ENCODE measurements around the gene NF2. TPM values are rescaled to one million over a fixed set of nuclear protein-coding genes. Genes with fewer than 3 reads are reported as not detected.

NF2 gene
- total RNA-seq, 1 donor = 240 TPM

DNA sequence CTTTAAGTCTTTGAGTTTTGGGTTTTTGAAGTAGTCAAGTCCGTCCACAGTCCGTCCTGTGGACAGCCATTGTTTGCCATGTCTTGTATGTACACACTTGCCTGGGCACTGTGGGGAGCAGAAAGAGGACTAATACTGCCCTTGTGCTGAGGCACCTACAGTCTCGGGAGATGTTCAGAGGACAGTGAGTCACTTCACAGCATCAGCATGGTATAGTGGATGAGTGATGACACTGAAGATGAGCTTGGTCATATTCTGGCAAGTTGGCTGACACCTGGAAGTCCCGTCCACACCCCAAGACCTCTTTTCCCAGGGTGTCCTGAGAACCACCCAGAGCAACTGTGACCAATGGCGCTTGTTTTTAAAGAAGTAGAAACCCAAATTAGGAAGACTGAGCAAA, 29.2 kb downstream of the NF2 start:
- TF ChIP-seq, protein P1, sequence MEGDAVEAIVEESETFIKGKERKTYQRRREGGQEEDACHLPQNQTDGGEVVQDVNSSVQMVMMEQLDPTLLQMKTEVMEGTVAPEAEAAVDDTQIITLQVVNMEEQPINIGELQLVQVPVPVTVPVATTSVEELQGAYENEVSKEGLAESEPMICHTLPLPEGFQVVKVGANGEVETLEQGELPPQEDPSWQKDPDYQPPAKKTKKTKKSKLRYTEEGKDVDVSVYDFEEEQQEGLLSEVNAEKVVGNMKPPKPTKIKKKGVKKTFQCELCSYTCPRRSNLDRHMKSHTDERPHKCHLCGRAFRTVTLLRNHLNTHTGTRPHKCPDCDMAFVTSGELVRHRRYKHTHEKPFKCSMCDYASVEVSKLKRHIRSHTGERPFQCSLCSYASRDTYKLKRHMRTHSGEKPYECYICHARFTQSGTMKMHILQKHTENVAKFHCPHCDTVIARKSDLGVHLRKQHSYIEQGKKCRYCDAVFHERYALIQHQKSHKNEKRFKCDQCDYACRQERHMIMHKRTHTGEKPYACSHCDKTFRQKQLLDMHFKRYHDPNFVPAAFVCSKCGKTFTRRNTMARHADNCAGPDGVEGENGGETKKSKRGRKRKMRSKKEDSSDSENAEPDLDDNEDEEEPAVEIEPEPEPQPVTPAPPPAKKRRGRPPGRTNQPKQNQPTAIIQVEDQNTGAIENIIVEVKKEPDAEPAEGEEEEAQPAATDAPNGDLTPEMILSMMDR (IDR thresholded peaks at IDR 0.05; ENCODE audit: insufficient read depth, low read depth, low read length) = no peak
- H3K4me3 ChIP-seq (ENCODE audit: low read depth, low read length) = no peak overlapping the region
- DNase-seq (ENCODE audit: low read depth) = no peak

DNA sequence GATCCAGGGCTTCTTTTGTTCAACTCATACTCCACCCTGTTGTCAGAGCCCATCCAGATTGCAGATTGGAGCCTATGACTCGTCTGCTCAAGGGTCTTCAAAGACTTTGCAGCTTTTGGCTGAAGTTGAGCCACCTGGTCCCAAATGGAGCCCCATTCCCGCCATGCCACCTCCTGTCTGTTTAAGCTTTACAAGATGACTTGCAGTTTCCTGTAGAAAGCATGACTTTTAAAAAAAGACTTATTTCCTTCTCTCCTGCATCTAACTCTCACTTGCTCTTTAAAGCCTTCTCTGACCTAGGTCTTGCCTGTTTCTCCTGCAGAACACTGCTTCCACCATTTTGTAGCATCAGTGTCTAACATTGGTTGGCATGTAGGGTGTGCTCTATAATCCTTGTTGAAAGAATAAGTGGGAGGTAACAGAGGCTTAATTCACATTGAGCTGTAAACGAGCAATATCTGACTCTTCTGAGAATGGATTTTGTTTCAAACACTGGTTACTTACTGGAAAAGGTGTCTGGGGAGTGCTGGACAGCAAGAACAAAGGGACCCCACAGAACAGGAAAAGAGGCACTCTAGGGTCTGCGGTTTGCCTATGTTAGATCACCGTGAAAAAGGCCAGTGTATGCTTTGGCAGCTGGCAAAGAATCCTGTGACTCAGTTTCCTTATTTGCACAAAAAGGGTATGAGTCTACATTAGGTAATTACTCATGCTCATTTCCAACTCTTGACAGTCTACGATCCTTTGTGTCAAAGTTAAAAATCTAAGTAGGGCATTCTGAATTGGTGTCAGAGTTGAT, 30.3 kb downstream of the NF2 start:
- TF ChIP-seq, protein P1 (IDR thresholded peaks at IDR 0.05; ENCODE audit: insufficient read depth, low read depth, low read length) = no peak
- H3K4me3 ChIP-seq (ENCODE audit: low read depth, low read length) = no peak overlapping the region
- DNase-seq (ENCODE audit: low read depth) = no peak

DNA sequence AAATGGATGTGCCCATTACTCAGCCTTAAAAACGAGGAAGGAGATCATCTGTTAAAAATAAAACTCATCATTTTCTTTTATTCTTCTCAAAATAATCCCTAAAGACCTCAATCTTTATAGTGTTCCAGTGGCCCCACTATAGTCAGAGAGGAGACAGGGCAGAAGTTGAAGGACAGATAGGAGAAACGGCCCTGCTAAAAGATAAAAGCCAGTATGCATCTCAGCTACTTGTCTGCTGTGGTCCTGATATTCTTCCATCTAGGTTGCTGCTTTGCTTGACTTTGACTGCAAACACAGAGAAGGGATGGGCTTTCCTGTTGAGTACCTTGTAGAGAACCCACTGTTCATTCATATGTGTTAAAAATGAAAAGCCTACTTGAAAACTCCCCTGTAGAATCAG, 31.4 kb downstream of the NF2 start:
- DNase-seq (ENCODE audit: low read depth) = no peak

DNA sequence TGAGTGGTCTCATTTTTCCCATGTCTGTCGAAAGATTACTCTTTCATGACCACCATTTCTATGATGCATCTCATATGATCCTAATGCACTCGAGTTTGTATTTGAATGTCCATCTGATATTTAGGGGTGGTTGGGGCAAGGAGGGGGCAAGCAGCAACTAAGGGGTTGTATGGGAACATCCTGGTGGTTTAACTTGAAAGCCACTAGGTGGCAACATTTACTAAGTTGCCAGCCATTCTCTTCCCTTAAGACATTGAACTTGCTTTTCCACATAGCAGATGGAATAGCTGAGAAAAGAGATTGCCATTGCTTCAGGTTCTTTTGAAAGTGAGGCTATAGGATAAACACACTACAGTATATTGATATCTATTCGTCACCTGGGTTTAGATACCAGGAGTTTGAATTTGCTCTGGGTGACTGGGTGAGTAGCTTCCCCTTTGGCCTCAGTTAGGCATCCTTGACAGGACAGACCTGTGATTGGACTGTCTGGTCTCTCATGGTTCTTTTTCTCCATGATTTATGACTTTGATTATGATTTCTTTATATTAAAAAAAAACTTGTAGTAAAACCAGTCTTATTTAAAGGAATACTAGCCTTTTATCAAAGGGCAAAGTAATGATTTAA, 32.4 kb downstream of the NF2 start:
- no peak overlapping the region for H3K4me3 ChIP-seq (ENCODE audit: low read depth, low read length)
- peak; percentile 70 for DNase-seq (ENCODE audit: low read depth)
- TF ChIP-seq, protein P1 (IDR thresholded peaks at IDR 0.05; ENCODE audit: insufficient read depth, low read depth, low read length) = peak; percentile 75

More for the DNA sequence above, 31.4 kb downstream of the NF2 start:
- no peak overlapping the region for H3K4me3 ChIP-seq (ENCODE audit: low read depth, low read length)
- TF ChIP-seq, protein P1 (IDR thresholded peaks at IDR 0.05; ENCODE audit: insufficient read depth, low read depth, low read length) = no peak

DNA sequence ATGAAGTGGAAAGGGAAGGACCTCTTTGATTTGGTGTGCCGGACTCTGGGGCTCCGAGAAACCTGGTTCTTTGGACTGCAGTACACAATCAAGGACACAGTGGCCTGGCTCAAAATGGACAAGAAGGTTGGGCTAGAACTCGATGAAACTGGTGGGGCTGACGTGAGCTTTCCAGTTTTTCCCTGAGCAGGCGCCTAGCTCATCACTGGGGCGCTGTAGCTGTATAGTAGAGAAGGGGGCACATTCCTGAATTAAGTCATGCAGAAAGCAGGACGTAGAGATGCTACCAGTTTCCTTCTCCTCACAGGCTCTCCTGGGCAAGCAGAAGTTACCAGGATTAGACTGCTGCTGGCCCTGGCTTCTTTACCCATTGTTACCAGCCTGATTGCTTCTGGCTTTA, 33.3 kb downstream of the NF2 start:
- DNase-seq (ENCODE audit: low read depth) = no peak
- TF ChIP-seq, protein P1 (IDR thresholded peaks at IDR 0.05; ENCODE audit: insufficient read depth, low read depth, low read length) = no peak
- no peak overlapping the region for H3K4me3 ChIP-seq (ENCODE audit: low read depth, low read length)

DNA sequence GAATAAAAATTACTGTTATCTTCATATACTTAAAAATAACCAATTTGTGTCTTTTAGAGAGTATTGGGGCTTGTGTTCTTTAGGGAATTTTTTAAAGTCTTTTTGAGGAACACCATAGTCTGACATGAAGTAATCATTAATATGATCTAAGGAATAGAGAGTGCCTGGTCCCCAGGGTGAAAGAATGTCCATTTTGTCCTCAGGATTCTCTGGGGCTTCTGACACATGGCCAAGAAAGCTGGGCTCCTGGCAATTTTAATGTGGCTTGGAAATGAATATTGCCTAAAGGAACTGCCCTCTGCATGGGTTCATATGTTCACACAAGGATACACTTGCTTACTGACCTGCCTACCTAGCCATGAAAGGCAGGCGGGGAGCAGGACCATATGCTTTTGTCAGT, 33.7 kb downstream of the NF2 start:
- H3K4me3 ChIP-seq (ENCODE audit: low read depth, low read length) = no peak overlapping the region
- no peak for DNase-seq (ENCODE audit: low read depth)
- TF ChIP-seq, protein P1 (IDR thresholded peaks at IDR 0.05; ENCODE audit: insufficient read depth, low read depth, low read length) = no peak
